ENCODE results near the gene HNF1B. TPM values are rescaled to one million over a fixed set of nuclear protein-coding genes. Genes with fewer than 3 reads are reported as not detected.

Gene HNF1B
- total and polyA plus RNA-seq, 2 donors (not counting 3 experiments of a cell fraction or from before 2014, with no cell fraction given): not detected

GRCh38 chr17:37744633-37744927 lies 279 bp downstream of the HNF1B start:
- H4K20me1 ChIP-seq (replicated peaks; ENCODE audit: control insufficient read depth, extremely low read depth, insufficient read depth, low read length): no peaks in the 10 kb centered on the region
- no peak overlapping the region for H3K4me3 ChIP-seq (replicated peaks in 1 of 3; ENCODE audit: insufficient read depth in 1 of 3, low read depth in 1 of 3, low read length in 3 of 3)
- H3K9me1 ChIP-seq (replicated peaks; ENCODE audit: control insufficient read depth, extremely low read depth, insufficient read depth, low read length): no peaks in the 10 kb centered on the region
- no TSS peak for BruUV-seq (replicated peaks)
- dilution Hi-C loops (cut with MboI; ENCODE audit: extremely low pct_ligation_motif_present, low sequenced_read_pairs) (no loop called here), intact Hi-C loops (cut with micrococcal nuclease) (no loop called here)
- peak; percentile 23 for TF ChIP-seq EZH2 (IDR thresholded peaks at IDR 0.05; ENCODE audit: borderline replicate concordance, low read depth, low read length, severe bottlenecking)
- no peak for TF ChIP-seq MYC (IDR thresholded peaks at IDR 0.05; ENCODE audit: low read depth, low read length)
- H3K9ac ChIP-seq (replicated peaks; ENCODE audit: extremely low read depth, insufficient read depth, low read length): no peak overlapping the region
- no peaks in the 10 kb centered on the region for H3K36me3 ChIP-seq (ENCODE audit: control insufficient read depth in 2 of 2, extremely low read depth in 1 of 2, insufficient read depth in 2 of 2, low read length in 2 of 2)
- POLR2A ChIA-PET: no interaction called here
- CTCF ChIA-PET: interaction anchor here (0.8 to 1.2 kb wide), 2 partner anchors 23 to 26 kb away, joined by 3 to 5 read pairs; no protein-coding TSS in a partner anchor
- no peak overlapping the region for H3K27ac ChIP-seq (ENCODE audit: insufficient read depth, low read depth, low read length)
- no peak overlapping the region for H2AFZ ChIP-seq (ENCODE audit: low read depth, low read length)
- H3K4me2 ChIP-seq (ENCODE audit: insufficient read depth, low read length): no peak overlapping the region
- H3K4me1 ChIP-seq (ENCODE audit: control insufficient read depth, extremely low read depth, insufficient read depth, low read length): peaks cover 5% of the 10 kb centered on the region
- FAIRE-seq: no peak
- H3K27me3 ChIP-seq (ENCODE audit: control insufficient read depth in 2 of 2, insufficient read depth in 2 of 2, low read length in 2 of 2): peaks cover 74 to 91% of the 10 kb centered on the region in 2 experiments
- no peak for DNase-seq (ENCODE audit: low read depth, low spot score)
- no peaks in the 10 kb centered on the region for H3K79me2 ChIP-seq (ENCODE audit: control insufficient read depth, insufficient read depth, low read length)
- H3K9me3 ChIP-seq (replicated peaks; ENCODE audit: control insufficient read depth, insufficient read depth, low read length): no peaks in the 10 kb centered on the region

DNA sequence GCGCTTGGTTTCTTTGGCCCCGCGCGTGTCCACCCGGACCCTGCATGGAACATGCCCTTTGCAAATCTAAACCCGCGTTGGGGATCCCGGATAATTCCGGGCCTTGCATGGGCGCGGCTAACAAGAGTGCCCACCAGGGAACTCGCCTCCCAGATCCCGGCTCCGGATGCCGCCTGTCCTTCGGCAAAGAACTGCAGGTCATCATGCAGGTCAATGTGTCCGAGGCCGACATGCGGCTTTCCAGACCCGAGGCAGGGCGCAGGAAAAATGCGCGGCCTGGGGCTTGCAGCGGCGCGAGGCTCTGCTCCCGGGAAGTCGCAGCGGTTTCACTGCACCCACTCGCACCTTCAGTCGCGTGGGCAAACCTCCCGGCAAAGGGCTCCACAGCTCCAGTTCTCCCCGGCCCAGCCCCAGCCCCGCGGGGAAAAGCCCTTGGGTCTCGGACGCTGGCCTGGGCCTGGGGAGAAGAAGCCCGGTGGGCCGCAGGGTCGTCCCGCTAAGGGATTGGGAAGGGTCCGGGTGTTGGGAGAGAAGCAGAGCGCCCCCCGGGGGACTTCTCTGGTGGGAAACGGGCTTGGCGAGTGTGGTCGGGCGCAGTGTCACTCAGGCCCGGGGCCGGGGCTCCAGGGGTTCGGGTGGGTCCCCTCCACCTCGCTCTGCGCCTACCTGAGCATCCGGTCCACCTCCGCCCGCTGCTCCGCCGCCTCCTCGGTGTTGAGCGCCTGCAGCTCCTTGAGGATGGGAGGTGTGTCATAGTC lies 805 bp downstream of the HNF1B start:
- BruUV-seq (replicated peaks): no TSS peak
- peaks cover 5% of the 10 kb centered on the region for H3K4me1 ChIP-seq (ENCODE audit: control insufficient read depth, extremely low read depth, insufficient read depth, low read length)
- no peak overlapping the region for H3K27ac ChIP-seq (ENCODE audit: insufficient read depth, low read depth, low read length)
- H3K9me1 ChIP-seq (replicated peaks; ENCODE audit: control insufficient read depth, extremely low read depth, insufficient read depth, low read length): no peaks in the 10 kb centered on the region
- no peak overlapping the region for H2AFZ ChIP-seq (ENCODE audit: low read depth, low read length)
- no peak overlapping the region for H3K4me2 ChIP-seq (ENCODE audit: insufficient read depth, low read length)
- DNase-seq (ENCODE audit: low read depth, low spot score) (no peak), FAIRE-seq (no peak)
- dilution Hi-C loops (cut with MboI; ENCODE audit: extremely low pct_ligation_motif_present, low sequenced_read_pairs): no loop called here
- H3K9ac ChIP-seq (replicated peaks; ENCODE audit: extremely low read depth, insufficient read depth, low read length): no peak overlapping the region
- no peaks in the 10 kb centered on the region for H3K79me2 ChIP-seq (ENCODE audit: control insufficient read depth, insufficient read depth, low read length)
- H3K9me3 ChIP-seq (replicated peaks; ENCODE audit: control insufficient read depth, insufficient read depth, low read length): no peaks in the 10 kb centered on the region
- no peaks in the 10 kb centered on the region for H3K36me3 ChIP-seq (ENCODE audit: control insufficient read depth in 2 of 2, extremely low read depth in 1 of 2, insufficient read depth in 2 of 2, low read length in 2 of 2)
- intact Hi-C loops (cut with micrococcal nuclease): no loop called here
- TF ChIP-seq EZH2 (IDR thresholded peaks at IDR 0.05; ENCODE audit: borderline replicate concordance, low read depth, low read length, severe bottlenecking): peak; percentile 99
- TF ChIP-seq MYC (IDR thresholded peaks at IDR 0.05; ENCODE audit: low read depth, low read length): no peak
- H3K27me3 ChIP-seq (ENCODE audit: control insufficient read depth in 2 of 2, insufficient read depth in 2 of 2, low read length in 2 of 2): peaks cover 77 to 96% of the 10 kb centered on the region in 2 experiments
- no peak overlapping the region for H3K4me3 ChIP-seq (replicated peaks in 1 of 3; ENCODE audit: insufficient read depth in 1 of 3, low read depth in 1 of 3, low read length in 3 of 3)
- H4K20me1 ChIP-seq (replicated peaks; ENCODE audit: control insufficient read depth, extremely low read depth, insufficient read depth, low read length): no peaks in the 10 kb centered on the region
- CTCF ChIA-PET: interaction anchor here (0.8 to 1.2 kb wide), 2 partner anchors 22 to 26 kb away, joined by 3 to 5 read pairs; no protein-coding TSS in a partner anchor
- POLR2A ChIA-PET: no interaction called here

Measured in endothelial cell of umbilical vein (primary cell).